NK-92 (cell line): ENCODE results near the gene RAP1B.

Experiments
- DNase-seq: peaks from one replicate; lab custom pipeline; 2025; ENCODE audit not compliant: unreplicated experiment; lab: John Stamatoyannopoulos, UW

RAP1B gene

GRCh38 chr12:68695454-68695853 lies 84.8 kb downstream of the RAP1B start:
- DNase-seq = no peak

DNA sequence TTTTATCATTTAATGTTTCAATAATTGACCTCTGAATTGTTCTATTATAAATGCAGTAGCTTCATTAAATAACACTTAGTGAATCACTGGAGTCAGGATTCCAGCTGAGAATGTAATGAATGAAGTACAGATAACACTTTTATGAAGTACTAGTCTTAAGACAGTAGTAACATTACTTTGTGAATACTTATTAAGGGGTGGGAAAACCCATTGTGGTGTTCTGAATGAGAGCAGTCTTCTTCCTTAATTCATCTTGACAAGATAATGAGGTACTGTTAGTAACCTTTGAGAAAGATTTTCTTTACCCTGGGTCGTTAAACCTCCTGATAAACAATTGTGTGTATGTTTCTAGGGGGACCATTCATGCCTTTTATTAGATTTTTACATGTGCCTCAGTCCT lies 88.8 kb downstream of the RAP1B start:
- no peak for DNase-seq
